HFFc6 (cell line): ENCODE data around the gene SLC52A1. TPM values are rescaled to one million over a fixed set of nuclear protein-coding genes. Genes with fewer than 3 reads are reported as not detected.

Source experiments
- DNase-seq: peaks from one replicate; pipeline ENCODE4 v3.0.0-alpha.2; 2018
- H3K27ac Mint-ChIP-seq: 2 replicates; pipeline ENCODE4 v1.8.0; 2020; ENCODE audit warnings: mild to moderate bottlenecking, mixed read lengths
- H3K27me3 Mint-ChIP-seq: 2 replicates; pipeline ENCODE4 v1.8.0; 2021; ENCODE audit warnings: mild to moderate bottlenecking, moderate library complexity, mixed read lengths; ENCODE audit not compliant: insufficient read depth
- H3K36me3 Mint-ChIP-seq: 2 replicates; pipeline ENCODE4 v1.8.0; 2021; ENCODE audit warnings: low read depth, mixed read lengths
- H3K4me1 Mint-ChIP-seq: 2 replicates; pipeline ENCODE4 v1.8.0; 2020; ENCODE audit warnings: low read depth, mixed read lengths
- H3K4me3 Mint-ChIP-seq: 2 replicates; pipeline ENCODE4 v1.8.0; 2020; ENCODE audit warnings: mild to moderate bottlenecking, moderate library complexity, mixed read lengths
- H3K9me3 Mint-ChIP-seq: 2 replicates; pipeline ENCODE4 v1.8.0; 2020; ENCODE audit warnings: mild to moderate bottlenecking, mixed read lengths
- total RNA-seq, 6 experiments: library from RNA; stranded (reverse); fragmentation: NEBNext Ultra II Directional; extraction: Animal tissue kit (Norgen Biotek cat#: 25700); gene quantifications; 2 replicates in 1 of 6; 3 replicates in 5 of 6; pipeline ENCODE4 v1.2.3, GENCODE V29; 2021
- TF ChIP-seq, protein P1 (sequence below): fragments of 200-600 bp; sonication (generic); IDR thresholded peaks from 2 replicates; pipeline ENCODE4 v1.5.0; 2021; ENCODE audit warnings: antibody characterized with exemption, mild to moderate bottlenecking

The SLC52A1 gene
- total RNA-seq, 6 experiments from 2014 or later = 0.12 TPM; not detected in 5

DNA sequence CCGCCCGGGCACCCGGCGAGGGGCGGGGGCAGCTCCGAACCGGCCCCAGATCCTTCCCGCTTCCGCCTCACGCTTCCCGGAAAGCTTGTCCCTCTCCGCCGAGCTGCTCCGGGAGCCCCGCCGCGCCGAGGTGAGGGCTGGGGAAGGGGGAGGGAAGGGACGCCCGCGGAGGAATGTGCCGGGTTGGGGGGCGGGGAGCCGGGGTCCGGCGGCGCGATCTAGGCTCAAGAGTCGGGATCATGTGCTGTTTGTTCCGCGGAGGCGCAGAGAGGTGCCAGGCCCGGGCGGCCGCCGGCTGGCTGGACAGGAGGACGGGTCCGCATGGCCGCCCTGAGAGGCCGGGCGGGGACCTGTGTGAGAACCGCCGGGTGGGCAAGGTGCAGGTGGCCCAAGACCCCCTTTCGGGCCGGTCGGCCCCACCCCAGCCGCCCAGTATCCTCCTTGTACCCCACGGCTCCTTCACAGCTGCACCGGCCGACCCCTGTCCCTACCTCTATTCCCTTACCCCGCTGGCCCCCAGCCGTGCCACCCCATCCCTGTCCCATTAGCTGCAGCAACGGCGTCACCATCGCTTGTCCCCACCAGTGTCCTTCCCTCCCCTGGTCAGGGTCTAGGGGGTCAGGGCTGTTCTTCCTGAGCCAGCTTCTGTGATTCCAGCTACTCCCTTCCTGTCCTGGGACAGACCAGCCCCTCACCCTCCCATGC, 37.0 kb downstream of the SLC52A1 start:
- H3K4me1 Mint-ChIP-seq = peaks cover 23% of the 10 kb centered on the region
- H3K36me3 Mint-ChIP-seq = peaks cover 11% of the 10 kb centered on the region
- TF ChIP-seq, protein P1, sequence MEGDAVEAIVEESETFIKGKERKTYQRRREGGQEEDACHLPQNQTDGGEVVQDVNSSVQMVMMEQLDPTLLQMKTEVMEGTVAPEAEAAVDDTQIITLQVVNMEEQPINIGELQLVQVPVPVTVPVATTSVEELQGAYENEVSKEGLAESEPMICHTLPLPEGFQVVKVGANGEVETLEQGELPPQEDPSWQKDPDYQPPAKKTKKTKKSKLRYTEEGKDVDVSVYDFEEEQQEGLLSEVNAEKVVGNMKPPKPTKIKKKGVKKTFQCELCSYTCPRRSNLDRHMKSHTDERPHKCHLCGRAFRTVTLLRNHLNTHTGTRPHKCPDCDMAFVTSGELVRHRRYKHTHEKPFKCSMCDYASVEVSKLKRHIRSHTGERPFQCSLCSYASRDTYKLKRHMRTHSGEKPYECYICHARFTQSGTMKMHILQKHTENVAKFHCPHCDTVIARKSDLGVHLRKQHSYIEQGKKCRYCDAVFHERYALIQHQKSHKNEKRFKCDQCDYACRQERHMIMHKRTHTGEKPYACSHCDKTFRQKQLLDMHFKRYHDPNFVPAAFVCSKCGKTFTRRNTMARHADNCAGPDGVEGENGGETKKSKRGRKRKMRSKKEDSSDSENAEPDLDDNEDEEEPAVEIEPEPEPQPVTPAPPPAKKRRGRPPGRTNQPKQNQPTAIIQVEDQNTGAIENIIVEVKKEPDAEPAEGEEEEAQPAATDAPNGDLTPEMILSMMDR = no peak
- H3K27ac Mint-ChIP-seq = peak overlapping the region; percentile 20
- H3K4me3 Mint-ChIP-seq = peak overlapping the region; percentile 88
- H3K9me3 Mint-ChIP-seq = no peaks in the 10 kb centered on the region
- 0 out of 2 replicates have a peak, but pooled peaks cover 2% of the 10 kb centered on the region for H3K27me3 Mint-ChIP-seq
- no peak for DNase-seq

DNA sequence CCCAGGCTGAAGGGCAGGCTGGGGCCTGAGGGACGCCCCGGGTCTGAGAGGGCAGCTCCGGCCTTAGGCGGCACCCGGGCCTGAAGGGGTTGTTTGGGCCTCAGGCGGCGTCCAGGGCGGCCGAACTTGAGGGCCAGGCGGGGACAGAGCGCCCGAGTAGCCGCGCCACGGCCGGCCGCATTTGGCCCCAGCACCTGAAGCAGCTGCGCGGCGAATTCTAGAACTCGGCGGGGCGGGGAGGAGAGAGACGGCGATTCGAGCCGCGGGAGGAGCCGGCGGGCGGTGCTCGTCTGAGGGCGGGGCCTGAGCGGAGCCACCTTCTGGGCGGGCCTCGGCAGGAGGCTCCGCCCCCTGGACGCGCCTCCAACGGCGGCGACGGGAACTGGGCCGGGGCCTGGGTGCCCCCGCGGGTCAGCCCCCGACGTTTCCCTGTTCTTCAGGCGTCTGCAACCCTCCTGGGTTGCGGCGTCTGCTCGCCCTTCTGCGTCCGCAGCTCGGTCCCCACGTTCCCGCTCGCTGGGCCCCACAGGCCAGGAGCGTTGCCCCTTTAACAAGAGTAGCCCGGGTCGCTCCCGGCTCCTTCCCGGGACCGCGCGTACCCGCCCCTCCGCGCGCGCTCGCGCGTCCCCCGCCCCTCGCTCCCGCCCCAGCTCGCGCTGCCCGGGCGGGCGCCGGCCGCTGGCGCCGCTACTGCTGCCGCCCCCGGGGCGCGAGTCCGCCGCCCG, 37.8 kb downstream of the SLC52A1 start, which contains the start of the genes INCA1 and KIF1C:
Gene INCA1, minus strand, starts transcription at position 221 of the 725 bp plus-strand sequence. CDS start 3,085 bp downstream, outside the sequence.
Gene KIF1C, plus strand, starts transcription at position 649 of the 725 bp plus-strand sequence. CDS start 2,297 bp downstream, outside the sequence.
- Mint-ChIP-seq H3K27me3 (0 out of 2 replicates have a peak, but pooled peaks cover 2% of the 10 kb centered on the region), H3K4me3 (peak within 1 kb of the TSS; percentile 88), H3K27ac (peak within 1 kb of the TSS; percentile 20), H3K9me3 (no peaks in the 10 kb centered on the region), H3K36me3 (peaks cover 11% of the 10 kb centered on the region), H3K4me1 (peaks cover 23% of the 10 kb centered on the region)
- peak; percentile 81 for DNase-seq
- TF ChIP-seq, protein P1 = peak; percentile 18; the same call in 1 of the 2 replicates

DNA sequence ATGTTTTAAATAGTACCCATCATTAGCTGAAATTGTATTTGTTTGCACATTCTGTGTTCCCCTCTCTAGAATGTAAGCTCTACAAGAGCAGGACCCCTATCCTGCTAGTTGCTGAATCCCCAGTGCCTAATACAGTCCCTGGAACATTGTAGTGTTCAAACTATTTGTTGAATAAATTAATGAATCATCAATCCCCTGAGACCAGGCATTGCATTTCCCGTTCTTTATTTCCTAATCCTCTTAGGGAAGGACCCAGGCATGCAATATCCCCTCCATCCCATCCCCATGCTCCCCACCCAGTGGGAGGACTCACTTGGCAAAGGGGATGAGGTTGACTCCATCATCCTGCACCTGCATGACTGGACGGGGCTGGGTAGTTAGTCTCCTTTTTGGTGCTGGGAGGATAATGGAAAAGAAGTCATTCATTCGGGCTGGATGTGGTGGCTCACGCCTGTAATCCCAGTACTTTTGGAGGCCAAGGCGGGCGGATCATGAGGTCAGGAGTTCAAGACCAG, 41.1 kb downstream of the SLC52A1 start:
- Mint-ChIP-seq H3K27ac (no peak overlapping the region), H3K27me3 (peaks cover 2% of the 10 kb centered on the region; the same call in 1 of the 2 replicates), H3K9me3 (no peaks in the 10 kb centered on the region), H3K4me3 (no peak overlapping the region), H3K36me3 (peaks cover 11% of the 10 kb centered on the region), H3K4me1 (peaks cover 18% of the 10 kb centered on the region)
- TF ChIP-seq, protein P1 = no peak
- no peak for DNase-seq

DNA sequence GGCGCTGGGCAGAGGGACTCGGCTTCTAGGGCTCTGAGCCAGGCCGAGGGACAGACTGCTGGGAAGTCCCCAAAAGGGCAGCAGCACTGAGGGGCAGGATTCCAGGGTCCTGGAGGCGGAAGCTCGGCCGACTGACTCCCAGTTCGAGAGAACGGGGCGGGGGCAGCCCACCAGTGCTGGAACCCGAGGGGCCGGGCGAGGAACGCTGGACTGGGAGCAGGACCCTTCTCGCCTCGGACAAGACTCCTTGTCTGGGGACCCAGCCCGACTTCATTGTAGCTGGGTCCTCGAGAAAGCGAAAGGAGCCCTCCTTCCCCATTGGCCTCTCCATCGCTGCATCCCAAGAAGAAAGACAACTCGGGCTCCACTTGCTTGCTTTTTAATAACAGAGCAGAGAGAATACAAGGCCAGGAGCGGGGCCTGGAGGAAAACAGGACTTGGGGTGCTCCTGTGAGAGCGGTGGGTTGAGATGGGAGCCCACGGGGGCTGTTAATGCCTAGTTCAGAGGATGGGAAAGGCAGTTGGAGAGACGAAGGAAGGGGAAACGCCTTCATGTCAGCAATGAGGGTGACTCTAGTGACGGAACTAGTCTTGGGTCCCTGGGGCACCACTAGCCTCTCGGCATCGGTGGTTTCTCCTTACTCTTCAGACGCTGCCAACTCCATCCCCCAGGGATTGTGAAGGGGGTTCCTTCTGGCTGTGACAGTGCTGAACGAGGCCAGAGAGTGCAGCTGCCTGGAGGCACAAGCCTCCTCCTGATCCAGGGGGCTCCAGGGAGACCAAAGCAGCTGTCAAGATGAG, 47.3 kb downstream of the SLC52A1 start:
- DNase-seq = no peak
- TF ChIP-seq, protein P1 = no peak
- peak overlapping the region; percentile 94 for H3K4me3 Mint-ChIP-seq
- peaks cover 26% of the 10 kb centered on the region for H3K36me3 Mint-ChIP-seq
- H3K4me1 Mint-ChIP-seq = peaks cover 47% of the 10 kb centered on the region
- no peaks in the 10 kb centered on the region; the same call in none of the 2 replicates for H3K27me3 Mint-ChIP-seq
- peak overlapping the region; percentile 93 for H3K27ac Mint-ChIP-seq
- H3K9me3 Mint-ChIP-seq = no peaks in the 10 kb centered on the region
